ENCODE results near the gene NXPH1. TPM values are rescaled to one million over a fixed set of nuclear protein-coding genes. Genes with fewer than 3 reads are reported as not detected.
"Not testable (repeated sequence)": the region's sequence is repeated elsewhere in the genome, so short reads cannot be mapped to it uniquely, and the experiment has no call there.

The NXPH1 gene
- total RNA-seq, 4 donors from 2014 or later = not detected

- H3K9me3 ChIP-seq = no peaks in the 10 kb centered on the region
- intact Hi-C loops (cut with DNase I) = no loop called here
- no peak overlapping the region for H3K27ac ChIP-seq
- no peaks in the 10 kb centered on the region for H3K4me1 ChIP-seq
- 85 to 91% methylated on average over 1 of the region's 1 CpG for WGBS, 2 donors
- H3K4me3 ChIP-seq = no peak overlapping the region
- DNase-seq = no peak
- no peaks in the 10 kb centered on the region for H3K36me3 ChIP-seq
- no peaks in the 10 kb centered on the region for H3K27me3 ChIP-seq
- TF ChIP-seq POLR2A (IDR thresholded peaks at IDR 0.05) = no peak
- no peak for TF ChIP-seq CTCF (IDR thresholded peaks at IDR 0.05)
Observed at GRCh38 chr7:8719102-8719501, 285.7 kb downstream of the NXPH1 start.

GRCh38 chr7:8724080-8724718, 290.8 kb downstream of the NXPH1 start:
- WGBS, 2 donors = 16 to 23% methylated on average over 4 of the region's 4 CpGs
- no peak overlapping the region for H3K4me3 ChIP-seq
- H3K36me3 ChIP-seq = no peaks in the 10 kb centered on the region
- no peaks in the 10 kb centered on the region for H3K27me3 ChIP-seq
- intact Hi-C loops (cut with DNase I) = no loop called here
- no peak overlapping the region for H3K27ac ChIP-seq
- no peaks in the 10 kb centered on the region for H3K4me1 ChIP-seq
- no peak for DNase-seq
- H3K9me3 ChIP-seq = no peaks in the 10 kb centered on the region
- TF ChIP-seq POLR2A (IDR thresholded peaks at IDR 0.05) = no peak
- peak in 3 of 6 experiments; percentile 15 to 38 (median 30) for TF ChIP-seq CTCF (IDR thresholded peaks at IDR 0.05)

GRCh38 chr7:8731756-8732155, 298.3 kb downstream of the NXPH1 start:
- intact Hi-C loops (cut with DNase I); DNase-seq; H3K4me1 ChIP-seq; H3K9me3 ChIP-seq; H3K36me3 ChIP-seq; H3K27ac ChIP-seq; H3K27me3 ChIP-seq; H3K4me3 ChIP-seq: not testable (repeated sequence)
- WGBS, 2 donors = 59% methylated on average over 5 of the region's 14 CpGs; no CpG with 5 or more reads in 1 of the 2 donors

GRCh38 chr7:8739837-8740236, 306.4 kb downstream of the NXPH1 start:
- Histone ChIP-seq H3K4me1 (no peaks in the 10 kb centered on the region), H3K27ac (no peak overlapping the region), H3K36me3 (no peaks in the 10 kb centered on the region), H3K27me3 (no peaks in the 10 kb centered on the region), H3K9me3 (no peaks in the 10 kb centered on the region), H3K4me3 (no peak overlapping the region)
- intact Hi-C loops (cut with DNase I) = no loop called here
- WGBS, 2 donors = 68 to 81% methylated on average over 1 of the region's 1 CpG
- TF ChIP-seq CTCF (IDR thresholded peaks at IDR 0.05) (no peak), POLR2A (IDR thresholded peaks at IDR 0.05) (no peak)
- no peak for DNase-seq

- no peak for TF ChIP-seq CTCF (IDR thresholded peaks at IDR 0.05)
- TF ChIP-seq POLR2A (IDR thresholded peaks at IDR 0.05) = no peak
- no peaks in the 10 kb centered on the region for H3K27me3 ChIP-seq
- no peak for DNase-seq
- WGBS, 2 donors = 89 to 96% methylated on average over 2 of the region's 2 CpGs
- H3K36me3 ChIP-seq = no peaks in the 10 kb centered on the region
- H3K4me3 ChIP-seq = no peak overlapping the region
- H3K4me1 ChIP-seq = no peaks in the 10 kb centered on the region
- H3K27ac ChIP-seq = no peak overlapping the region
- no peaks in the 10 kb centered on the region for H3K9me3 ChIP-seq
- intact Hi-C loops (cut with DNase I) = no loop called here
Observed at GRCh38 chr7:8742837-8743236, 309.4 kb downstream of the NXPH1 start.

- Histone ChIP-seq H3K4me3 (no peak overlapping the region), H3K27ac (no peak overlapping the region), H3K27me3 (no peaks in the 10 kb centered on the region), H3K9me3 (no peaks in the 10 kb centered on the region), H3K36me3 (no peaks in the 10 kb centered on the region), H3K4me1 (no peaks in the 10 kb centered on the region)
- DNase-seq = no peak
- WGBS, 2 donors = 8 to 16% methylated on average over 1 of the region's 1 CpG
- intact Hi-C loops (cut with DNase I) = no loop called here
- TF ChIP-seq CTCF (IDR thresholded peaks at IDR 0.05) (no peak), POLR2A (IDR thresholded peaks at IDR 0.05) (no peak)
Observed at GRCh38 chr7:8747338-8747737, 313.9 kb downstream of the NXPH1 start.
